ENCODE results near the gene GATAD2B. TPM values are rescaled to one million over a fixed set of nuclear protein-coding genes. Genes with fewer than 3 reads are reported as not detected.

The GATAD2B gene
- polyA plus RNA-seq, 2 of the 4 experiments (the other 2 are of a cell fraction): 4.9 to 8.2 TPM

DNA sequence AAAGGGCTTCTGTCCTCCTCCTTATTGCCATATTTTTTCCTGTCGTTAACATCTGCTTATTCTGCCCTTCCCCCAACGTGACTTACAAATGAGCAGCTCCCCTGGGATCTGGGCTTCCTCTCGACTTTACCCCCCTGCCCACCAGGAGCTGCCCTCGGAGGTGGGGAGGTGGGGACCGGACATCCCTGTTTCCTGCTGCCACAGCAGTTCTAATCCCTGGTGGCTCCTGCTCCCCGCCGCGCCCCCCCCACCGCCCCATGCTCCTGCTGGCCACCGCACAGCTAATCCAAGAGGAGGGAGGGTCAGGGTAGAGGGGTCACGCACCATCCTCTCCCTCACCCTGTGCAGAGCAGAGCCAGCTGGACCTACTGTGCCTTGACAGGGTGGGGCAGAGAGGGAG lies 152.0 kb downstream of the GATAD2B start:
- 59% methylated on average over 5 of the region's 11 CpGs for WGBS (ENCODE audit: missing lambda C conversion rate)
- ChIA-PET POLR2A (no interaction called here), CTCF (interaction anchor here (0.8 to 11.0 kb wide), 14 partner anchors 7 to 417 kb away, joined by 3 to 92 read pairs (median 5); partner anchors contain the start of genes NPR1 and RAB13)
- H3K4me2 ChIP-seq: no peak overlapping the region
- no peak overlapping the region for H3K27ac ChIP-seq
- no peaks in the 10 kb centered on the region for H3K9me3 ChIP-seq
- H3K4me3 ChIP-seq: no peak overlapping the region
- no peak for FAIRE-seq
- peaks cover 5% of the 10 kb centered on the region; the same call in 1 of the 3 replicates for H3K4me1 ChIP-seq
- TF ChIP-seq, protein P1, sequence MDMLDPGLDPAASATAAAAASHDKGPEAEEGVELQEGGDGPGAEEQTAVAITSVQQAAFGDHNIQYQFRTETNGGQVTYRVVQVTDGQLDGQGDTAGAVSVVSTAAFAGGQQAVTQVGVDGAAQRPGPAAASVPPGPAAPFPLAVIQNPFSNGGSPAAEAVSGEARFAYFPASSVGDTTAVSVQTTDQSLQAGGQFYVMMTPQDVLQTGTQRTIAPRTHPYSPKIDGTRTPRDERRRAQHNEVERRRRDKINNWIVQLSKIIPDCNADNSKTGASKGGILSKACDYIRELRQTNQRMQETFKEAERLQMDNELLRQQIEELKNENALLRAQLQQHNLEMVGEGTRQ (IDR thresholded peaks at IDR 0.05): no peak
- TF ChIP-seq EHMT2 (IDR thresholded peaks at IDR 0.05; ENCODE audit: low read depth) (no peak), RFX5 (IDR thresholded peaks at IDR 0.05) (no peak)
- DNase-seq (ENCODE audit: low read depth in 1 of 2, low spot score in 1 of 2): no peak
- no peak for ATAC-seq

GRCh38 chr1:153769221-153769620 lies 153.6 kb downstream of the GATAD2B start:
- CTCF ChIA-PET: interaction anchor here (0.7 to 11.0 kb wide), 9 partner anchors 11 to 416 kb away, joined by 3 to 92 read pairs (median 4); partner anchors contain the start of gene NPR1
- Histone ChIP-seq H3K4me3 (no peak overlapping the region), H3K4me2 (no peak overlapping the region), H3K4me1 (no peaks in the 10 kb centered on the region), H3K27ac (no peak overlapping the region), H3K9me3 (no peaks in the 10 kb centered on the region)
- ATAC-seq: no peak
- FAIRE-seq: no peak
- POLR2A ChIA-PET: interaction anchor here (0.7 to 1.3 kb wide), 2 partner anchors 41 to 221 kb away, joined by 3 read pairs; partner anchors contain the start of gene INTS3
- 86% methylated on average over 3 of the region's 3 CpGs for WGBS (ENCODE audit: missing lambda C conversion rate)
- no peak for TF ChIP-seq JUNB (IDR thresholded peaks at IDR 0.05)
- no peak for TF ChIP-seq EHMT2 (IDR thresholded peaks at IDR 0.05; ENCODE audit: low read depth)
- no peak for TF ChIP-seq JUN (IDR thresholded peaks at IDR 0.05)
- no peak for TF ChIP-seq FOSB (CRISPR knock-in tag; IDR thresholded peaks at IDR 0.05)
- no peak for TF ChIP-seq ZC3H11A (IDR thresholded peaks at IDR 0.05)
- no peak for TF ChIP-seq EHF (CRISPR knock-in tag; IDR thresholded peaks at IDR 0.05)
- TF ChIP-seq MYC (IDR thresholded peaks at IDR 0.05; ENCODE audit: borderline replicate concordance, low read length): no peak
- TF ChIP-seq, protein P2, sequence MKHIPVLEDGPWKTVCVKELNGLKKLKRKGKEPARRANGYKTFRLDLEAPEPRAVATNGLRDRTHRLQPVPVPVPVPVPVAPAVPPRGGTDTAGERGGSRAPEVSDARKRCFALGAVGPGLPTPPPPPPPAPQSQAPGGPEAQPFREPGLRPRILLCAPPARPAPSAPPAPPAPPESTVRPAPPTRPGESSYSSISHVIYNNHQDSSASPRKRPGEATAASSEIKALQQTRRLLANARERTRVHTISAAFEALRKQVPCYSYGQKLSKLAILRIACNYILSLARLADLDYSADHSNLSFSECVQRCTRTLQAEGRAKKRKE (CRISPR knock-in tag; IDR thresholded peaks at IDR 0.05; ENCODE audit: low read depth): no peak
- no peak for TF ChIP-seq FOXS1 (CRISPR knock-in tag; IDR thresholded peaks at IDR 0.05)
- TF ChIP-seq MAZ (IDR thresholded peaks at IDR 0.05; ENCODE audit: borderline replicate concordance, low read depth, low read length): no peak
- no peak for TF ChIP-seq FOSL2 (IDR thresholded peaks at IDR 0.05)
- no peak for TF ChIP-seq FOSL2 (CRISPR knock-in tag; IDR thresholded peaks at IDR 0.05)
- TF ChIP-seq RARB (CRISPR knock-in tag; IDR thresholded peaks at IDR 0.05): no peak
- TF ChIP-seq CHD2 (IDR thresholded peaks at IDR 0.05; ENCODE audit: low read length, partially characterized antibody): no peak
- TF ChIP-seq NPAS2 (CRISPR knock-in tag; IDR thresholded peaks at IDR 0.05; ENCODE audit: borderline replicate concordance): no peak
- TF ChIP-seq ZFP36 (IDR thresholded peaks at IDR 0.05; ENCODE audit: borderline replicate concordance, partially characterized antibody): no peak
- TF ChIP-seq, protein P3, sequence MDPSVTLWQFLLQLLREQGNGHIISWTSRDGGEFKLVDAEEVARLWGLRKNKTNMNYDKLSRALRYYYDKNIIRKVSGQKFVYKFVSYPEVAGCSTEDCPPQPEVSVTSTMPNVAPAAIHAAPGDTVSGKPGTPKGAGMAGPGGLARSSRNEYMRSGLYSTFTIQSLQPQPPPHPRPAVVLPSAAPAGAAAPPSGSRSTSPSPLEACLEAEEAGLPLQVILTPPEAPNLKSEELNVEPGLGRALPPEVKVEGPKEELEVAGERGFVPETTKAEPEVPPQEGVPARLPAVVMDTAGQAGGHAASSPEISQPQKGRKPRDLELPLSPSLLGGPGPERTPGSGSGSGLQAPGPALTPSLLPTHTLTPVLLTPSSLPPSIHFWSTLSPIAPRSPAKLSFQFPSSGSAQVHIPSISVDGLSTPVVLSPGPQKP (IDR thresholded peaks at IDR 0.05; ENCODE audit: low read depth, low read length): no peak
- TF ChIP-seq HOXB13 (CRISPR knock-in tag; IDR thresholded peaks at IDR 0.05; ENCODE audit: low read depth): no peak
- no peak for TF ChIP-seq HEYL (CRISPR knock-in tag; IDR thresholded peaks at IDR 0.05)
- no peak for DNase-seq (ENCODE audit: low read depth in 1 of 2, low spot score in 1 of 2)
